GM21576 (cell line): ENCODE measurements around the gene ITGA2B.

Source experiments
- ATAC-seq: cut with Tn5 transposase; IDR thresholded peaks from one replicate; pipeline ENCODE4 v1.9.1; 2021; ENCODE audit warnings: mild to moderate bottlenecking, moderate library complexity; ENCODE audit not compliant: unreplicated experiment

The ITGA2B gene

DNA sequence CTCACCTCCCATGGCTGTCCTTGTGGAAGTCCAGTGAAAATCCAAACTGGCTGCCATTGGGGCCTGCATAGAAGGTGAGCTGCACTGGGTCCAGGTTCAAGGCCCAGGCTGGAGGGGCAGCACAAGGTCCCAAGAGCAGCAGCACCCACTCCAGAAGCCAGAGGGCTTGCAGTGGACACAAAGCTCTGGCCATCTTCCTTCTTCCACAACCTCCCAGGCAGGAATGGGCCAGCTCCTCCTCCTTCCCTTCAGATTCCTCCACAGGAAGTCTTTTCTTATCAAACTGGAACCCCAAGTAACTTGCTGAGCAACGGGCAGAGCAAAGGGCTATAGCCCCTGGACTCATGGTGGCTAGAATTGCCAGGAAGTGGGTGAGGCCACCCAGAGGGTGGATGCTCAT is at the start of gene ITGA2B:
Gene ITGA2B, minus strand, starts transcription at position 369 of the 400 bp plus-strand sequence. Its CDS starts 176 bp downstream, at position 193.
- ATAC-seq, result no peak

DNA sequence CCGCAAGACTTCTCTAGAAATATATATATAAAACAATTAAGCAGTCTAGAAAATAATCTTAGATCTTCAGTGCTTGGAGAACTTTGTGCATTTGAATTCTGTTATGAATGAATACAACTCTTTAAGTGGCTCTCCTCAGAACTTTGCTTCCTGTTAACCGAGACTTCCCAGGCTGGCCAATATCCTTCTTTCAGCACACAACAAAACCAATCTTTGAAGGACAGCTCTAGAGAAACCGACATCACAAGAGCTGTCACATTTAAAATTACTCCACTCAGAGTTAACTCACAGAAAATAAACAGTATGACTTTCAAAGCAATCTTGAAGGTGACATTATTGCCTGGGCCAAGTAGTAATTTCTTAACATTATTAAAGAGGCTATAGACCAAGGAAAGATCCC is 49.7 kb upstream of the ITGA2B start:
- no peak for ATAC-seq

GRCh38 chr17:44438636-44439035 is 49.2 kb upstream of the ITGA2B start:
- no peak for ATAC-seq

DNA sequence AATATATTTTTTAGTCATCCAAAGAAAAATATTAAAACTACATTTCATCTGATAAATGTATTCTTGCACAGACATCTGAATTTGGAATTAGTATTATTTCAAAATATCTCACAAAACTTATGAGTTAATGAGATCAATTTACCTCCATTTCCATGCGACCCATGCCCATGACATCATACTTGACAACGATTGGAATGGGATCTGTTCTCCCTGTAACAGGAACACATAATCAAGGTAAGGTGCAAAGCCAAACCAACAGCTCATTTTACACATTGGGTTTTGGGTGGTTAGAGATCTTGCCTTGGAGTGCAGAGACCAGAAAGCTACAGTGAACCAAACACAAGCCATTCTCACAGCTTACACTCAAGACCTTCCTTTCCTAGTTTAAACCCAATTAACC is 46.9 kb upstream of the ITGA2B start:
- ATAC-seq, result no peak

- no peak for ATAC-seq
Observed at GRCh38 chr17:44432254-44433157, 43.1 kb upstream of the ITGA2B start.

GRCh38 chr17:44424828-44425461 is 35.5 kb upstream of the ITGA2B start:
- no peak for ATAC-seq

- ATAC-seq, result no peak
Observed at GRCh38 chr17:44417553-44417952, 28.1 kb upstream of the ITGA2B start.

GRCh38 chr17:44416558-44417289 is 27.3 kb upstream of the ITGA2B start:
- ATAC-seq, result no peak

DNA sequence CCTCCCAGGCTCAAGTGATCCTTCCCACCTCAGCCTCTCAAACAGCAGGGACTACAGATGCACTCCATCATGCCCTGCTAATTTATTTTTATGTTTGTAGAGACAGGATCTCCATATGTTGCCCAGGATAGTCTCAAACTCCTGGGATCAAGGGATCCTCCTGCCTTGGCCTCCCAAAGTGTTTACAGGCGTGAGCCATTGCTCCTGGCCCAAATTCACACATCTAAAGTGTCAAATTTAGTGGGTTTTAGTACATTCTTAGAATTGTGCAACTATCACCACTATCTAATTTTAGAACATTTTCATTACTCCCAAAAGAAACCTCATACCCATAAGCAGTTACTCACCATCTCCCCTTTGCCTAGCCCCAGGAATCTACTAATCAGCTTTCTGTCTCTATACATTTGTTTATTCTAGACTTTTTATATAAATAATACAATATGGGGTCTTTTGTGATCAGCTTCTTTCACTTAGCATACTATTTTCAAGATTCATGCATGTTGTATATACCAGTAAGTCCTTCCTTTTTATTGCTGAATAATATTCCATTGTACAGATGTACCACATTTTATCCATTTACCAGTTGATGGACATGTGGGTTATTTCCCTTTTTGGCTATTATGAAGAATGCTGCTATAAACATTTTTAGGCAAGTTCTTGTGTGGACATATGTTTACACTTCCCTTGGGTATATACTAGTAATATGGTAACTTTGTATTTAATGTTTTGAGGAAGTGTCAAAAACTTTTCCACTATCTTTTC is 25.1 kb upstream of the ITGA2B start:
- no peak for ATAC-seq

GRCh38 chr17:44409309-44410028 is 20.0 kb upstream of the ITGA2B start:
- ATAC-seq, result no peak

DNA sequence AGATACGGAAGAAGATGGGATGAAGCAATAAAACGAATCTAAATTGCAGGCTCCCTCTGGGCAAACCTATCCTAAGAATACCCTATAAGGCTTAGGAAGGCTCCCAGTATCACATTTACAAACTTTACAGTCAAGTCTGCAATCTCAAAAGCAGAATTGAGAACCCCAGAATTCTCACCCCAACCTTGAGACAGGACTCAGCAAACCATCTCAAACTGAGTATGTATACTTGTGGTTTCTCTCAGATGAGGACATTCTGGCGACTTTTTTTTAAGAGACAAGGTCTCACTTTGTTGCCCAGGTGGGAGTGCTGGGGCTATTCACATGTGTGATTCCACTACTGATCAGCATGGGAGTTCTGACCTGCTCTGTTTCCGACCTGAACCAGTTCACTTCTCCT is 19.3 kb upstream of the ITGA2B start:
- no peak for ATAC-seq

DNA sequence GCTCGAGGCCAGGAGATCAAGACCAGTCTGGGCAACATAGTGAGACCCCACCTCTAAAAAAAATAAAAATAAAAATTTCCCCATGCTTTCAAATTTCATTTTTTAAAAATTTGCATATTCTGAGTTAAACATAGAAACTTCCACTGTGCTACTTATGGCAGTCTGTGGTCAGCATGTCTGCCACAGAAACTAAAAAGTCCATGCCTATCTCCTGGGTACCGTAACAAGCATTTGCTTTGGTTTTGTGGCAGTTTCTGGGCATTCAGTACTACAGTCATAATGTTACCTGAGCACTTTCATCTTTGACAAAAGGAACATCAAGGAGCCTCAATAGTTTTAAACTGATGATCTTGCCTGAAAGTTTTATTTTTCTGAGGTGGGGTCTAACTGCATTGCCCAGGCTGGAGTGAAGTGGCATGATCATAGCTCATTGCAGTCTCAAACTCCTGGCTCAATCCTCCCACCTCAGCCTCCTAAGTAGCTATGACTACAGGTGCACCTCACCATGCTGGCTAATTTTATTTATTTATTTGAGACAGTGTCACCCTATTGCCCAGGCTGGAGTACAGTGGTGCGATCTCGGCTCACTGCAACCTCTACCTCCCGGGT is 13.2 kb upstream of the ITGA2B start:
- no peak for ATAC-seq

GRCh38 chr17:44400226-44400847 is 10.9 kb upstream of the ITGA2B start:
- no peak for ATAC-seq

- no peak for ATAC-seq
Observed at GRCh38 chr17:44398692-44399691, 9.5 kb upstream of the ITGA2B start.

- ATAC-seq, result no peak
Observed at GRCh38 chr17:44397479-44398440, 8.3 kb upstream of the ITGA2B start.

DNA sequence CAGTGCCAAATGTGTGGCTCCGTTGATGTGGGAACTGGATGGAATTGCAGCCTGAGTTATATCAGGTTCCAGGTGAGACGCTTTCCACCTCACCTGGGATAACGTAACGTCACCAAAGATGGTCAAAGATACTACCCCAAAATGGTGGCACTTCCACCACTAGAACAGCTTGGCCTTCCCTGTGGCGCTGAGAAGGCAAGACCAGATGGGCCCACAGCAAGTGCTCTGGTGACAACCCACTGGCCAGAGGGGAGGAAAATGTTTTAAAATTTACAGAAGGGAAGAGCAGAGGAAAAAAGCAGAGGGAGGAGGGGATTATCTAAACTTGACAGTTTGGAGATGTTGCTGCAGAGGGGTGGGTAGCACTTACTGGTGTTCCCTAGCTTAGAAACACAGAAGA is 7.5 kb upstream of the ITGA2B start:
- no peak for ATAC-seq

GRCh38 chr17:44394833-44395232 is 5.4 kb upstream of the ITGA2B start:
- no peak for ATAC-seq
